ENCODE data around the gene HBM. TPM values are rescaled to one million over a fixed set of nuclear protein-coding genes. Genes with fewer than 3 reads are reported as not detected.

The HBM gene
- total and polyA plus RNA-seq, 4 donors = 0.28 to 2,893 TPM; not detected in 2

- H3K9ac ChIP-seq (ENCODE audit: low read depth in 1 of 2, low read length in 2 of 2) = no peak overlapping the region
- H3K36me3 ChIP-seq (ENCODE audit: control insufficient read depth in 4 of 4, insufficient read depth in 3 of 4, low read depth in 1 of 4, low read length in 3 of 4) = no peaks in the 10 kb centered on the region
- WGBS = 67% methylated on average over 6 of the region's 6 CpGs
- no peaks in the 10 kb centered on the region for H3K4me1 ChIP-seq (ENCODE audit: control insufficient read depth in 4 of 4, insufficient read depth in 4 of 4, low read length in 3 of 4)
- H3K27ac ChIP-seq (ENCODE audit: low read depth in 1 of 2, low read length in 2 of 2) = no peak overlapping the region
- no peak for DNase-seq (ENCODE audit: low spot score)
- H3K9me3 ChIP-seq (ENCODE audit: control insufficient read depth in 4 of 4, low read length in 3 of 4) = no peaks in the 10 kb centered on the region
- TF ChIP-seq TAF1 (conservative IDR thresholded peaks at IDR 0.05) = no peak
- no peak for TF ChIP-seq GABPA (IDR thresholded peaks at IDR 0.05 in 1 of 2, conservative IDR thresholded peaks at IDR 0.05 in 1 of 2)
- TF ChIP-seq ZBTB33 (IDR thresholded peaks at IDR 0.05) = no peak
- no peak for TF ChIP-seq MAX (IDR thresholded peaks at IDR 0.05)
- no peak for TF ChIP-seq RAD21 (IDR thresholded peaks at IDR 0.05)
- H3K27me3 ChIP-seq (ENCODE audit: control insufficient read depth in 4 of 4, insufficient read depth in 4 of 4, low read length in 3 of 4) = no peaks in the 10 kb centered on the region
- H3K4me3 ChIP-seq (ENCODE audit: low read depth in 1 of 3, low read length in 3 of 3) = no peak overlapping the region
These were observed 22.3 kb upstream of the HBM start for GRCh38 chr16:143456-143855.

GRCh38 chr16:144797-145252 is 21.0 kb upstream of the HBM start:
- Histone ChIP-seq H3K4me3 (ENCODE audit: low read depth in 1 of 3, low read length in 3 of 3) (no peak overlapping the region), H3K4me1 (ENCODE audit: control insufficient read depth in 4 of 4, insufficient read depth in 4 of 4, low read length in 3 of 4) (no peaks in the 10 kb centered on the region), H3K27me3 (ENCODE audit: control insufficient read depth in 4 of 4, insufficient read depth in 4 of 4, low read length in 3 of 4) (no peaks in the 10 kb centered on the region), H3K27ac (ENCODE audit: low read depth in 1 of 2, low read length in 2 of 2) (no peak overlapping the region), H3K36me3 (ENCODE audit: control insufficient read depth in 4 of 4, insufficient read depth in 3 of 4, low read depth in 1 of 4, low read length in 3 of 4) (no peaks in the 10 kb centered on the region), H3K9ac (ENCODE audit: low read depth in 1 of 2, low read length in 2 of 2) (no peak overlapping the region), H3K9me3 (ENCODE audit: control insufficient read depth in 4 of 4, low read length in 3 of 4) (no peaks in the 10 kb centered on the region)
- 76% methylated on average over 14 of the region's 14 CpGs for WGBS
- TF ChIP-seq ZBTB33 (IDR thresholded peaks at IDR 0.05) (no peak), FOXA1 (IDR thresholded peaks at IDR 0.05) (no peak), YY1 (IDR thresholded peaks at IDR 0.05) (no peak), FOXA2 (IDR thresholded peaks at IDR 0.05) (no peak), GABPA (IDR thresholded peaks at IDR 0.05 in 1 of 2, conservative IDR thresholded peaks at IDR 0.05 in 1 of 2) (no peak), EGR1 (IDR thresholded peaks at IDR 0.05; ENCODE audit: low read depth in 2 of 2) (no peak), RAD21 (IDR thresholded peaks at IDR 0.05) (no peak), SP1 (IDR thresholded peaks at IDR 0.05) (no peak), TAF1 (conservative IDR thresholded peaks at IDR 0.05) (no peak), HNF4A (conservative IDR thresholded peaks at IDR 0.05) (no peak), CTCF (IDR thresholded peaks at IDR 0.05; ENCODE audit: low read depth, low read length, missing input control) (no peak), HNF4G (IDR thresholded peaks at IDR 0.05) (no peak), RXRA (IDR thresholded peaks at IDR 0.05) (no peak), JUND (IDR thresholded peaks at IDR 0.05) (no peak), REST (IDR thresholded peaks at IDR 0.05) (no peak), NR2F2 (IDR thresholded peaks at IDR 0.05) (no peak), MAX (IDR thresholded peaks at IDR 0.05) (no peak), ATF3 (IDR thresholded peaks at IDR 0.05) (no peak)
- DNase-seq (ENCODE audit: low spot score) = no peak

Measured in liver (tissue), 9 donors.